Measurements from ENCODE around the gene WFDC10B.
"Not testable (repeated sequence)": the region's sequence is repeated elsewhere in the genome, so short reads cannot be mapped to it uniquely, and the experiment has no call there.

The WFDC10B gene

DNA sequence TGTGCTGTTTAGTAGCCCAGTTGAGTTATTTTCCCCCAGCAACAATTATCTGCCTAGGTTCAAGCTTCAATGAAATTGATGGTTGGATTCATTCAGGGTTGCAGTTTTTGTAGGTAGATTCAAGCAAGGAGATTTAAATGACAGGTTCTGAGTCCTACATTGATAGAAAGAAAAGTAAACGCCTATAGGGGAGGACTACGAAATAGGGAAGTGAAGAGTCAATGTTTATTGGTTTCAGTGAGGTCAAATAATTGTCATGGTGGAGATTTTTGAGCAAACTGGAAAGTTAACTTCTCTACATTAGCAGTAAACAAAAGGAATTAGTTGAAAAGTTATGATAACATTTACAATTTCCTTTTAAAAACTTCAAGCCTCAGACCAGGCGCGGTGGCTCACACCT lies 3.7 kb downstream of the WFDC10B start:
- DNase-seq (ENCODE audit: low spot score), result no peak
- ChIA-PET POLR2A (ENCODE audit: low non-redundant PET) (no interaction called here), CTCF (interaction anchor here (0.6 to 0.8 kb wide), 3 partner anchors 70 to 607 kb away, joined by 3 read pairs; no protein-coding TSS in a partner anchor)
- H3K27ac ChIP-seq, result no peak overlapping the region
- TF ChIP-seq, protein P1, sequence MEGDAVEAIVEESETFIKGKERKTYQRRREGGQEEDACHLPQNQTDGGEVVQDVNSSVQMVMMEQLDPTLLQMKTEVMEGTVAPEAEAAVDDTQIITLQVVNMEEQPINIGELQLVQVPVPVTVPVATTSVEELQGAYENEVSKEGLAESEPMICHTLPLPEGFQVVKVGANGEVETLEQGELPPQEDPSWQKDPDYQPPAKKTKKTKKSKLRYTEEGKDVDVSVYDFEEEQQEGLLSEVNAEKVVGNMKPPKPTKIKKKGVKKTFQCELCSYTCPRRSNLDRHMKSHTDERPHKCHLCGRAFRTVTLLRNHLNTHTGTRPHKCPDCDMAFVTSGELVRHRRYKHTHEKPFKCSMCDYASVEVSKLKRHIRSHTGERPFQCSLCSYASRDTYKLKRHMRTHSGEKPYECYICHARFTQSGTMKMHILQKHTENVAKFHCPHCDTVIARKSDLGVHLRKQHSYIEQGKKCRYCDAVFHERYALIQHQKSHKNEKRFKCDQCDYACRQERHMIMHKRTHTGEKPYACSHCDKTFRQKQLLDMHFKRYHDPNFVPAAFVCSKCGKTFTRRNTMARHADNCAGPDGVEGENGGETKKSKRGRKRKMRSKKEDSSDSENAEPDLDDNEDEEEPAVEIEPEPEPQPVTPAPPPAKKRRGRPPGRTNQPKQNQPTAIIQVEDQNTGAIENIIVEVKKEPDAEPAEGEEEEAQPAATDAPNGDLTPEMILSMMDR (conservative IDR thresholded peaks at IDR 0.05; ENCODE audit: low read depth), result no peak

DNA sequence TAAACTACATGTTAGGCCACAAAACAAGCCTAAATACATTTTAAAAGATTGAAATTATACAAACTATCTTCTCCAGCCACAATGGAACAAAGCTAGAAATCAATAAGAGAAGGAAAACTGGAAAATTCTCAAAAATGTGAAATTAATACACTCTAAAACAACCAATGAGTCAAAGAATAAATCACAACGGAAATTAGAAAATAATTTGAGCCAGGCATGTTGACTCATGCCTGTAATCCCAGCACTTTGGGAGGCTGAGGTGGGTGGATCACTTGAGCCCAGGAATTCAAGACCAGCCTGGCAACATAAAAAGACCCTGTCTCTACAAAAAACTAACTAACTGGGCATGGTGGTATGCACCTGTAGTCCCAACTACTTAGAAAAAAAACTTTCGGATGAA lies 9.3 kb downstream of the WFDC10B start:
- POLR2A ChIA-PET (ENCODE audit: low non-redundant PET), result no interaction called here
- CTCF ChIA-PET, result no interaction called here
- DNase-seq (ENCODE audit: low spot score), result no peak
- TF ChIP-seq, protein P1 (conservative IDR thresholded peaks at IDR 0.05; ENCODE audit: low read depth), result no peak
- H3K27ac ChIP-seq, result no peak overlapping the region

DNA sequence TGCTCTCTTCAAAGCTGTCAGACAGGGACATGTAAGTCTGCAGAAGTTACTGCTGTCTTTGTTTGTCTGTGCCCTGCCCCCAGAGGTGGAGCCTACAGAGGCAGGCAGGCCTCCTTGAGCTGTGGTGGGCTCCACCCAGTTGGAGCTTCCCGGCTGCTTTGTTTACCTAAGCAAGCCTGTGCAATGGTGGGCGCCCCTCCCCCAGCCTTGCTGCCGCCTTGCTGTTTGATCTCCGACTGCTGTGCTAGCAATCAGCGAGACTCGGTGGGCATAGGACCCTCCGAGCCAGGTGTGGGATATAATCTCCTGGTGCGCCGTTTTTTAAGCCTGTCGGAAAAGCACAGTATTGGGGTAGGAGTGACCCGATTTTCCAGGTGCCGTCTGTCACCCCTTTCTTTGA lies 11.5 kb downstream of the WFDC10B start:
- DNase-seq (ENCODE audit: low spot score); H3K27ac ChIP-seq; POLR2A ChIA-PET (ENCODE audit: low non-redundant PET): not testable (repeated sequence)
- CTCF ChIA-PET, result interaction anchor here (0.8 kb wide), 1 partner anchor 586 kb away, joined by 5 read pairs; no protein-coding TSS in a partner anchor

DNA sequence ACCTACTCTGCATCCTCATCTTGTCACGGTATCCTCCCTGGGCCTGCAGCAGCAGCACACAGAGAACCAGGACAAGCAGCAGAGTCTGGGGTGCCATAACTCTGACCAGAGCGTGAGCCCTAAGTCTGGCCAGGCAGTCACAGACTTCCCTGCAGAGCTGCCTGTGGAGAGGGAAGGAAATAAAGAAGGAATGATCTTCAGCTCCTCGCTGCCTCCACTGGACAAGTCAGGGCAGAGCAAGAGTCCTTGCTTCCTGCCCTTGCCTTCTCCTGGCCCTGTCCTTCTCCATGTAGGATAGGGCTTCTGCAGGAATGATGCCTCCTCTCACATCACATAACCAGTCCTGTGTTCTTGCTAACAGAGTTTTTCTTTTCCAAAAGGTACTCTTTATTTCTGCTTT lies 18.9 kb downstream of the WFDC10B start:
- no peak overlapping the region for H3K27ac ChIP-seq
- ChIA-PET CTCF (interaction anchor here (0.5 to 1.8 kb wide), 4 partner anchors 9 to 468 kb away, joined by 3 to 7 read pairs (median 3); no protein-coding TSS in a partner anchor), POLR2A (ENCODE audit: low non-redundant PET) (no interaction called here)
- TF ChIP-seq, protein P1 (conservative IDR thresholded peaks at IDR 0.05; ENCODE audit: low read depth), result no peak
- peak; percentile 36 for DNase-seq (ENCODE audit: low spot score)

DNA sequence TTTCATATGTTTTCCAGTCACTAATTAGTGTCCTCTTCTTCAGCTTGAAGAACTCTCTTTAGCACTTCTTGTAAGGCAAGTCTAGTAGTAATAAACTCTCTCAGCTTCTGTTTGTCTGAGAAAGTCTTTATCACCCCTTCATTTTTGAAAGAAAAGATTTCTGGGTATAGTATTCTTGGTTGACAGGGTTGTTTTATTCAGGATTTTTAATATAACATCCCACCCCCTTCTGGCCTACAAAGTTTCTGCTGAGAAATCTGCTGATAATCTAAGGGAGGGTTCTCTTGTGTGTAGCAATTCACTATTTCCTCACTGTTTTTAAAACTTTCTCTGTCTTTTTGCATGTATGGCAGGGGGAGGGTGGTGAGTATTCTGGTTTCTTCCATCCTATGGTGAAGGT lies 25.2 kb downstream of the WFDC10B start:
- TF ChIP-seq, protein P1 (conservative IDR thresholded peaks at IDR 0.05; ENCODE audit: low read depth), result no peak
- ChIA-PET CTCF (no interaction called here), POLR2A (ENCODE audit: low non-redundant PET) (no interaction called here)
- no peak overlapping the region for H3K27ac ChIP-seq
- DNase-seq (ENCODE audit: low spot score), result no peak

DNA sequence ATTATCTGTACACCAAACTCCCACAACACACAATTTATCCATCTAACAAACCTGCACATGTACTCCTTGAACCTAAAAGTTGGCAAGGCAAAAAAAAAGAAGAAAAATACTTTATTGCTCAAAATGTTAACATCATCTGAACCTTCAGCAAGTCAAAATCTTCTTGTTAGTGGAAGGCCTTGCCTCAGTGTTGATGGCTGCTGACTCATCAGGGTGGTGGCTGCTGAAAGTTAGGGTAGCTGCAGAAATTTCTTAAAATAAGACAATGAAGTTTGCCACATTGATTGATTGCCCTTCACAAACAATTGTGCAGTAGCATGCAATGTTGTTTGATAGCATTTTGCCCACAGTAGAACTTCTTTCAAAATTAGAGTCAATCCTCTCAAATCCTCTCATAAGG lies 32.1 kb downstream of the WFDC10B start:
- ChIA-PET POLR2A (ENCODE audit: low non-redundant PET) (no interaction called here), CTCF (interaction anchor here (1.4 kb wide), 1 partner anchor 98 kb away, joined by 3 read pairs; no protein-coding TSS in a partner anchor)
- H3K27ac ChIP-seq, result no peak overlapping the region
- no peak for DNase-seq (ENCODE audit: low spot score)
- TF ChIP-seq, protein P1 (conservative IDR thresholded peaks at IDR 0.05; ENCODE audit: low read depth), result no peak

DNA sequence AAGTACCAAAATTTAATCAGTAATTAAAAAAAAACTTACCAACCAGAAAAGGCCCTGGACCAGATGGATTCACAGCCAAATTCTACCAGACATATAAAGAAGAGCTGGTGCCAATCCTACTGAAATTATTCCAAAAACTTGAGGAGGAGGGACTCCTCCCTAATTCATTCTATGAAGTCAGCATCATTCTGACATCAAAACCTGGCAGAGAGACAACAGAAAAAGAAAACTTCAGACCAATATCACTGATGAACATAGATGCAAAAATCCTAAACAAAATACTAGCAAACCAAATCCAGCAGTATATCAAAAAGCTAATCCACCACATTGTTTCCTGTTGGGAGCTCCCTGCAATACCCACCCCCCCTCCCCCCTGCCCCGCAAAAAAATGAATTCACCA lies 34.7 kb downstream of the WFDC10B start, which contains the start of gene WFDC11:
TSS of gene WFDC11 (minus strand) at position 101 of the 400 bp plus-strand sequence. CDS start 19,639 bp downstream, outside the sequence.
- CTCF ChIA-PET, result no interaction called here
- DNase-seq (ENCODE audit: low spot score), result no peak
- TF ChIP-seq, protein P1 (conservative IDR thresholded peaks at IDR 0.05; ENCODE audit: low read depth), result no peak
- POLR2A ChIA-PET (ENCODE audit: low non-redundant PET), result no interaction called here
- H3K27ac ChIP-seq, result no peak within 1 kb of the TSS

DNA sequence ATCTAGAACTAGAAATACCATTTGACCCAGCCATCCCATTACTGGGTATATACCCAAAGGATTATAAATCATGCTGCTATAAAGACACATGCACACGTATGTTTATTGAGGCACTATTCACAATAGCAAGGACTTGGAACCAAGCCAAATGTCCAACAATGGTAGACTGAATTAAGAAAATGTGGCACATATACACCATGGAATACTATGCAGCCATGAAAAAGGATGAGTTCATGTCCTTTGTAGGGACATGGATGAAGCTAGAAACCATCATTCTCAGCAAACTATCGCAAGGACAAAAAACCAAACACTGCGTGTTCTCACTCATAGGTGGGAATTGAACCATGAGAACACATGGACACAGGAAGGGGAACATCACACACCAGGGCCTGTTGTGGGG lies 47.8 kb downstream of the WFDC10B start:
- CTCF ChIA-PET; DNase-seq (ENCODE audit: low spot score); POLR2A ChIA-PET (ENCODE audit: low non-redundant PET); H3K27ac ChIP-seq: not testable (repeated sequence)

DNA sequence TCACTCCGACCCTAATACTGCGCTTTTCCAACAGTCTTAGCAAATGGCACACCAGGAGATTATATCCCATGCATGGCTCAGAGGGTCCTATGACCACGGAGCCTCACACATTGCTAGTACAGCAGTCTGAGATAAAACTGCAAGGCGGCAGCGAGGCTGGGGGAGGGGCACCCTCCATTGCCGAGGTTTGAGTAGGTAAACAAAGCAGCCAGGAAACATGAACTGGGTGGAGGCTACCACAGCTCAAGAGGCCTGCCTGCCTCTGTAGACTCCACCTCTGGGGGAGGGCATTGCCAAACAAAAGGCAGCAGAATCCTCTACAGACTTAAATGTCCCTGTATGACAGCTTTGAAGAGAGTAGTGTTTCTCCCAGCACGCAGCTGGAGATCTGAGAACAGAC lies 53.1 kb downstream of the WFDC10B start:
- DNase-seq (ENCODE audit: low spot score); CTCF ChIA-PET; H3K27ac ChIP-seq; POLR2A ChIA-PET (ENCODE audit: low non-redundant PET): not testable (repeated sequence)
